ENCODE results near the gene BLVRB.

- TF ChIP-seq POLR2A (IDR thresholded peaks at IDR 0.05): no peak
- no peak for TF ChIP-seq CTCF (IDR thresholded peaks at IDR 0.05)
- no peak for TF ChIP-seq EP300 (IDR thresholded peaks at IDR 0.05)
- no peak for TF ChIP-seq POLR2AphosphoS5 (IDR thresholded peaks at IDR 0.05)
Observed at GRCh38 chr19:40489882-40490230, 24.3 kb upstream of the BLVRB start.
